Panc1 (cell line): ENCODE measurements around the gene ATP11A. TPM values are rescaled to one million over a fixed set of nuclear protein-coding genes. Genes with fewer than 3 reads are reported as not detected.

Experiments used
- ATAC-seq: fragments of 200-7000 bp; cut with Tn5 transposase; 2 replicates; pipeline ENCODE4 v1.9.1; 2020; ENCODE audit warnings: mild to moderate bottlenecking, moderate library complexity
- BruUV-seq: library from RNA; stranded (reverse); fragments of 400-500 nt; replicated peaks from 2 replicates; lab custom pipeline; 2021; lab: Mats Ljungman, UMichigan
- CTCF ChIA-PET: fragments of 300-600 bp; sonication (Branson Sonifier 250); formaldehyde crosslinking; loops from one replicate; lab custom pipeline; 2022; ENCODE audit warnings: antibody characterized with exemption; lab: Charles Lee
- POLR2A ChIA-PET: fragments of 300-600 bp; sonication (Branson Sonifier 250); formaldehyde crosslinking; loops from one replicate; lab custom pipeline; 2022; ENCODE audit warnings: antibody characterized with exemption; lab: Charles Lee
- DNase-seq: peaks from one replicate; pipeline ENCODE4 v3.0.0-alpha.2; 2010; ENCODE audit warnings: low read depth, low spot score
- H3K27ac ChIP-seq: 2 replicates; pipeline ENCODE4 v1.5.1; 2011; ENCODE audit warnings: mild to moderate bottlenecking, low read length, inconsistent platforms
- H3K27me3 ChIP-seq: fragments of 200-500 bp; sonication (Bioruptor generic); 2 replicates; pipeline ENCODE4 v1.6.0; 2014; ENCODE audit warnings: low read length, inconsistent platforms; ENCODE audit not compliant: control insufficient read depth, insufficient read depth
- H3K36me3 ChIP-seq: fragments of 200-500 bp; sonication (Bioruptor generic); 2 replicates; pipeline ENCODE4 v1.5.1; 2014; ENCODE audit warnings: inconsistent platforms, mild to moderate bottlenecking, low read length, moderate library complexity; ENCODE audit not compliant: control insufficient read depth, insufficient read depth
- H3K4me1 ChIP-seq: 2 replicates; pipeline ENCODE4 v1.5.1; 2011; ENCODE audit warnings: inconsistent platforms, mild to moderate bottlenecking, low read length, moderate library complexity; ENCODE audit not compliant: control insufficient read depth, insufficient read depth
- H3K4me3 ChIP-seq, 2 experiments: 2 replicates each; pipeline ENCODE4 v1.5.1; 2011 to 2012; ENCODE audit warnings: low read depth in 2 of 2, low read length in 2 of 2, mild to moderate bottlenecking in 2 of 2, inconsistent platforms in 1 of 2, moderate library complexity in 1 of 2
- H3K9me3 ChIP-seq: fragments of 200-500 bp; sonication (Bioruptor generic); 2 replicates; pipeline ENCODE4 v1.5.1; 2014; ENCODE audit warnings: low read depth, mild to moderate bottlenecking, inconsistent platforms, low read length, moderate library complexity; ENCODE audit not compliant: control insufficient read depth, insufficient read depth
- POLR2AphosphoS5 ChIP-seq: IDR thresholded peaks from 2 replicates; pipeline ENCODE4 v1.6.1; 2012; ENCODE audit warnings: mild to moderate bottlenecking, low read depth, low read length, moderate library complexity
- REST ChIP-seq, 2 experiments: IDR thresholded peaks; 2 replicates each; pipeline ENCODE4 v1.6.1; 2011 to 2012; ENCODE audit warnings: low read depth in 2 of 2, control low read depth in 1 of 2, low read length in 1 of 2, mild to moderate bottlenecking in 1 of 2, moderate library complexity in 1 of 2; ENCODE audit not compliant: insufficient read depth in 1 of 2
- SIN3A ChIP-seq: IDR thresholded peaks from 2 replicates; pipeline ENCODE4 v1.6.1; 2012; ENCODE audit warnings: low read depth, mild to moderate bottlenecking, low read length, moderate library complexity, borderline replicate concordance; ENCODE audit not compliant: insufficient read depth
- TCF7L2 ChIP-seq: IDR thresholded peaks from 2 replicates; pipeline ENCODE4 v1.6.1; 2011; ENCODE audit warnings: mild to moderate bottlenecking, low read depth, low read length, inconsistent platforms
- in situ Hi-C: cut with HindIII; loops from 2 replicates; pipeline ENCODE4 v1.10.0; 2016; ENCODE audit warnings: low sequenced_read_pairs, low pct_unique_long_range_greater_than_20kb
- intact Hi-C: fragments of 100-400 bp; cut with micrococcal nuclease; formaldehyde crosslinking; loops from one replicate; pipeline ENCODE4 v1.10.0; 2022; ENCODE audit not compliant: unreplicated experiment
- total RNA-seq: library from RNA; stranded (reverse); gene quantifications from one replicate; pipeline ENCODE4 v1.2.1, GENCODE V29; 2021; ENCODE audit not compliant: unreplicated experiment
- TF ChIP-seq, protein P1 (sequence below): fragments of 450-650 bp; IDR thresholded peaks from 2 replicates; pipeline ENCODE4 v1.5.1; 2017; ENCODE audit warnings: mild to moderate bottlenecking

ATP11A gene
- total RNA-seq, 1 experiment from 2014 or later, result 85.8 TPM

- DNase-seq, result no peak
- BruUV-seq, result no TSS peak
- ChIA-PET POLR2A (no interaction called here), CTCF (no interaction called here)
- TF ChIP-seq, protein P1, sequence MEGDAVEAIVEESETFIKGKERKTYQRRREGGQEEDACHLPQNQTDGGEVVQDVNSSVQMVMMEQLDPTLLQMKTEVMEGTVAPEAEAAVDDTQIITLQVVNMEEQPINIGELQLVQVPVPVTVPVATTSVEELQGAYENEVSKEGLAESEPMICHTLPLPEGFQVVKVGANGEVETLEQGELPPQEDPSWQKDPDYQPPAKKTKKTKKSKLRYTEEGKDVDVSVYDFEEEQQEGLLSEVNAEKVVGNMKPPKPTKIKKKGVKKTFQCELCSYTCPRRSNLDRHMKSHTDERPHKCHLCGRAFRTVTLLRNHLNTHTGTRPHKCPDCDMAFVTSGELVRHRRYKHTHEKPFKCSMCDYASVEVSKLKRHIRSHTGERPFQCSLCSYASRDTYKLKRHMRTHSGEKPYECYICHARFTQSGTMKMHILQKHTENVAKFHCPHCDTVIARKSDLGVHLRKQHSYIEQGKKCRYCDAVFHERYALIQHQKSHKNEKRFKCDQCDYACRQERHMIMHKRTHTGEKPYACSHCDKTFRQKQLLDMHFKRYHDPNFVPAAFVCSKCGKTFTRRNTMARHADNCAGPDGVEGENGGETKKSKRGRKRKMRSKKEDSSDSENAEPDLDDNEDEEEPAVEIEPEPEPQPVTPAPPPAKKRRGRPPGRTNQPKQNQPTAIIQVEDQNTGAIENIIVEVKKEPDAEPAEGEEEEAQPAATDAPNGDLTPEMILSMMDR, result no peak
- TF ChIP-seq REST (IDR thresholded peaks at IDR 0.05; ENCODE audit: insufficient read depth in 1 of 2, low read depth in 2 of 2, low read length in 1 of 2) (no peak), POLR2AphosphoS5 (no peak), SIN3A (no peak), TCF7L2 (no peak)
- no peaks in the 10 kb centered on the region for H3K4me1 ChIP-seq
- H3K4me3 ChIP-seq, result no peak overlapping the region
- intact Hi-C loops (no loop called here), in situ Hi-C loops (no loop called here)
- H3K27me3 ChIP-seq, result no peaks in the 10 kb centered on the region
- ATAC-seq, result no peak
- no peaks in the 10 kb centered on the region for H3K9me3 ChIP-seq
- no peak overlapping the region for H3K27ac ChIP-seq
- H3K36me3 ChIP-seq, result no peaks in the 10 kb centered on the region
Observed at GRCh38 chr13:112835796-112836195, 146.0 kb downstream of the ATP11A start.

DNA sequence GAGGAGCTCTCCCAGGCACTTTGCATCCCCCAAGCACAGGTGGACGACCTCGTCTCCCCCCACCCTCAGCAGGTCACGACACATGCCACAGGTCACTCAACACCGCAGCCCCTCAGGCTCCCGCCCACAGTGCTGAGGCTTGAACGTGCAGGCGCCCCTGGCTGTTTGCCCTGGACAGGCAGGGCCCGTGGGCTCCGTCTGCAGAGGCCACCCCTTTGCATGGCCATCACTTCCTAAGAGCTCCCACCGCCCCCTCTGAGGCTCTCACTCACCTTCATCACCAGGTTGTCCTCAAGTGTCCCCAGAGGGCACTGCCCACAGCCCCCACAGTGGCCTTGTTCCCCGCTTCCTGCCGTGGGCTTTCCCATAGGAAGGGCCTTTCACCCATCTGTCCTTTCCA is 147.1 kb downstream of the ATP11A start:
- TF ChIP-seq POLR2AphosphoS5 (no peak), SIN3A (no peak), TCF7L2 (no peak), REST (IDR thresholded peaks at IDR 0.05; ENCODE audit: insufficient read depth in 1 of 2, low read depth in 2 of 2, low read length in 1 of 2) (no peak)
- TF ChIP-seq, protein P1, result no peak
- POLR2A ChIA-PET, result no interaction called here
- Histone ChIP-seq H3K4me3 (no peak overlapping the region), H3K27me3 (no peaks in the 10 kb centered on the region), H3K36me3 (no peaks in the 10 kb centered on the region), H3K4me1 (no peaks in the 10 kb centered on the region), H3K27ac (no peak overlapping the region), H3K9me3 (no peaks in the 10 kb centered on the region)
- intact Hi-C loops, result no loop called here
- ATAC-seq (no peak), DNase-seq (no peak)
- CTCF ChIA-PET, result no interaction called here
- BruUV-seq, result no TSS peak
- in situ Hi-C loops, result no loop called here
